HG03469 (cell line): Measurements from ENCODE around the gene NPPB.

Experiments
- ATAC-seq: cut with Tn5 transposase; IDR thresholded peaks from one replicate; pipeline ENCODE4 v1.9.1; 2021; ENCODE audit warnings: mild to moderate bottlenecking, moderate library complexity, moderate number of reproducible peaks; ENCODE audit not compliant: unreplicated experiment

NPPB gene

GRCh38 chr1:11881749-11882441 is 23.1 kb upstream of the NPPB start:
- no peak for ATAC-seq

- ATAC-seq: no peak
These were observed 22.4 kb upstream of the NPPB start for GRCh38 chr1:11880911-11881748.

- ATAC-seq: no peak
These were observed 21.4 kb upstream of the NPPB start for GRCh38 chr1:11880181-11880575.

- no peak for ATAC-seq
These were observed 20.8 kb upstream of the NPPB start for GRCh38 chr1:11879311-11880180.

- ATAC-seq: no peak
These were observed 20.1 kb upstream of the NPPB start for GRCh38 chr1:11878891-11879190.

- no peak for ATAC-seq
These were observed 19.5 kb upstream of the NPPB start for GRCh38 chr1:11878081-11878890.

- ATAC-seq: no peak
These were observed 18.3 kb upstream of the NPPB start for GRCh38 chr1:11877074-11877473.

GRCh38 chr1:11875094-11875493 is 16.3 kb upstream of the NPPB start:
- no peak for ATAC-seq

GRCh38 chr1:11874624-11875023 is 15.9 kb upstream of the NPPB start:
- ATAC-seq: no peak

- ATAC-seq: no peak
These were observed 15.5 kb upstream of the NPPB start for GRCh38 chr1:11874258-11874562.

- no peak for ATAC-seq
These were observed 14.9 kb upstream of the NPPB start for GRCh38 chr1:11873395-11874257.

GRCh38 chr1:11872545-11872944 is 13.8 kb upstream of the NPPB start:
- no peak for ATAC-seq

GRCh38 chr1:11869650-11870207 is 11.0 kb upstream of the NPPB start:
- no peak for ATAC-seq

GRCh38 chr1:11869104-11869503 is 10.4 kb upstream of the NPPB start:
- no peak for ATAC-seq

GRCh38 chr1:11868331-11868980 is 9.7 kb upstream of the NPPB start:
- no peak for ATAC-seq

GRCh38 chr1:11862890-11863289 is 4.1 kb upstream of the NPPB start:
- ATAC-seq: no peak

- ATAC-seq: no peak
These were observed 1.8 kb upstream of the NPPB start for GRCh38 chr1:11860587-11860986.

GRCh38 chr1:11860083-11860482 is 1.3 kb upstream of the NPPB start:
- ATAC-seq: no peak
